Skeletal muscle cell (primary cell): ENCODE measurements around the gene ADARB2.

Source experiments
- DNase-seq: peaks from one replicate; pipeline ENCODE4 v3.0.0-alpha.2; 2010; ENCODE audit warnings: low read depth
- H3K4me3 ChIP-seq: 2 replicates; pipeline ENCODE4 v1.5.1; 2011; ENCODE audit warnings: low read depth, mild to moderate bottlenecking, control low read depth, low read length, moderate library complexity

ADARB2 gene

GRCh38 chr10:1736972-1737221 lies 428 bp downstream of the ADARB2 start:
- H3K4me3 ChIP-seq, result no peak overlapping the region

GRCh38 chr10:1736144-1736971 lies 967 bp downstream of the ADARB2 start:
- DNase-seq, result no peak
- no peak overlapping the region for H3K4me3 ChIP-seq

More at GRCh38 chr10:1736972-1737221, 428 bp downstream of the ADARB2 start:
- no peak for DNase-seq

DNA sequence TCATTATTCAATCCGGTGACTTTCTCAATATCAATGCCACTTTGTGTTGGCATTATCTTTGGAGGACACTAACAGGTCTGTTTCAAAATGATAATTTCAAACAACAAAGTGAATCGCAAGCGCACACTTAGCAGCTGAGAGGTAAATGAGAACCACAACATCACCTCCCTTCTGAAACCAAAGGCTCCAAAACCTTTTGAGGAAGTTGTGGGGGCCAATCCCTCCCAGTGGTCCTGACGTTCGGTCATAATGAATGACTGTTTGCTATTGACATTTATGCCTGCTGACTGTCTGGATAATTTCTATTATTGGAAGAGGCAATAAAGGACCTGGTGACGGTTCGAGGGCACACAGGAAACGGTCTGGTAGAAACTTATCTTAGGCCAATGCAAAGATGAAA lies 1.8 kb downstream of the ADARB2 start:
- DNase-seq, result no peak
- no peak overlapping the region for H3K4me3 ChIP-seq

DNA sequence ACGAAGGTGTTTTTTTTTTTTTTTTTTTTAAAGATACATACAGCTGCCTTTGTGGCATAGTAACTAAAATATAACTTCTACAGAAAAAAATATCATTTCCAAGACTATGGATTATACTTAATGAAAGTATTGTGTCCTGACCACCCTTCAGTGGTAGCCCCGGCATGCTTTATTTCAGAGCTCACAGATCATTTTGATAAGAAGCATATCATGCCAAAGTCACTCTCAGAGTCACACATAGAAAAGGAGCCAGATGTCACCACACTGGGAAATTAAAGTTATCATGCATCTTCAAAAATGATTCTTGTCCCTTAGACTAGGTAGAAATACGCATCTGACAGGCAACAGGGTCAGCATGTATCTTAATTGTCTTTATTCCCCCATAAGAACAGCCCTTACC lies 3.0 kb downstream of the ADARB2 start:
- no peak overlapping the region for H3K4me3 ChIP-seq
- DNase-seq, result no peak

GRCh38 chr10:1733720-1734119 lies 3.6 kb downstream of the ADARB2 start:
- H3K4me3 ChIP-seq, result no peak overlapping the region
- no peak for DNase-seq

GRCh38 chr10:1732564-1732996 lies 4.7 kb downstream of the ADARB2 start:
- DNase-seq, result no peak

GRCh38 chr10:1731592-1731991 lies 5.7 kb downstream of the ADARB2 start:
- H3K4me3 ChIP-seq, result no peak overlapping the region
- DNase-seq, result no peak

More at GRCh38 chr10:1732564-1732996, 4.7 kb downstream of the ADARB2 start:
- H3K4me3 ChIP-seq, result no peak overlapping the region

DNA sequence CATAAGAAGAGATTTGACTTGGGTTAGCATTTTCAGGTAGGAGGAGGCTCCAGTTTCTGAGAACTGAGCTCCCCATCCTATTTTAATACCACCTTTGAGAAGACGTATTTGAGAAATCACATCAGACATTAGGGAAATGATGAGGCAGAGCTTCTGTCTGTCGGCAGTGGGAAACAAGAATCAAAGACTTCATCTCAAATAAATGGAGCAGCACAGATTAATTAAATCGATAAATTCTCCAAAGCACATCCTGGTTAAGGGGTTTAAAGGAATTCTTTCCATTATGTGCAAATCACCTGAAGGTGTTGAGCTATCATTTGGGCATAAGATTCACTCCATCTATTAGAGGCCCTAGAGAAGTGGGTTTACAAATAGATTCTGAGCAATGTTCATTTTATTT lies 7.6 kb downstream of the ADARB2 start:
- no peak overlapping the region for H3K4me3 ChIP-seq
- no peak for DNase-seq

DNA sequence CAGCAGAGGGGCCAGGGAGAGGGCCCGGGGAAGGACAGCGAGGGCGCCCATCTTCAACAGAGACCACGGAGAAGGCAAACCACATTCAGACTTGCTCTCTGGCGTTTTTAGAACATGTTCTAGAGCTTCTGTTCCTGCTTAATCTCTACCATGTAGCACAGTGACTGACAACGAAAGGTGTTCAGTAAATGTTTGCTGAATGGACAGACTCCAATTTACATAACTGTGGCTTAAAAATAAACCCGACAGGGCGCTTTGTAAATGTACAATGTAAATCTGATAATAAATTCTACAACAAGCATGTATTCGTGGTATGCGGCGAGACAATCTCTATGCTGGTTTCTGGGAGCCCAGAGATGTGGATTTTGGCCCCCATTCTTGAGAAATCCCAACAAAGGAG lies 10.5 kb downstream of the ADARB2 start:
- DNase-seq, result no peak
- H3K4me3 ChIP-seq, result no peak overlapping the region

DNA sequence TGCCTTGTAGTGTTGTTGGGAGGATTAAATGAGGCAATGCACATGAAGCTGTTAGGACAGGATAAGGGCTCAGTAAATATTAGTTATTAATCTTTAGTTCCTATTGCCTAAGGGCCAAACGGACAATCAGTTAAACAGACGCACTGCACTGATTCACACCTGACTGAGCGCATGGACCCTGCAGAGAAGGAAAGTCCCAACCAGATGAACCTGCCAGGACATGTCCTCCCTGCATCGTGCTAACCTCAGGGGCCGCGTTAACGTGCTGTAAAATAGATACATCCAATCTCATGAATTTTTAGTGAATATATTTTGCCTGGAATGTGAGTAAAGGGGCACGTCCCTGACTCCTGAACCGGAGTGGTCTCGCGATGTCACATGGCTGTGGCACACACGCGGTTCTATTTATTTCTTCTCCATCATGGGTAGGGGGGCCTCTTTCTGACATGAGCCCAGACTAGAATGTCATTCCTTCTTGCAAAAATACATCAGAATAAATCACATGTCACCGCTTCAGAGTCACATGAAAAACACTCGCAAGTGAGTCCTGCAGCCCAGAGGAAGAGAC lies 12.3 kb downstream of the ADARB2 start:
- no peak overlapping the region for H3K4me3 ChIP-seq
- DNase-seq, result no peak

- DNase-seq, result no peak
- no peak overlapping the region for H3K4me3 ChIP-seq
These were observed 20.5 kb downstream of the ADARB2 start for GRCh38 chr10:1716839-1717238.

- H3K4me3 ChIP-seq, result no peak overlapping the region
- no peak for DNase-seq
These were observed 21.5 kb downstream of the ADARB2 start for GRCh38 chr10:1715821-1716220.

- no peak overlapping the region for H3K4me3 ChIP-seq
- DNase-seq, result no peak
These were observed 24.2 kb downstream of the ADARB2 start for GRCh38 chr10:1712944-1713671.

DNA sequence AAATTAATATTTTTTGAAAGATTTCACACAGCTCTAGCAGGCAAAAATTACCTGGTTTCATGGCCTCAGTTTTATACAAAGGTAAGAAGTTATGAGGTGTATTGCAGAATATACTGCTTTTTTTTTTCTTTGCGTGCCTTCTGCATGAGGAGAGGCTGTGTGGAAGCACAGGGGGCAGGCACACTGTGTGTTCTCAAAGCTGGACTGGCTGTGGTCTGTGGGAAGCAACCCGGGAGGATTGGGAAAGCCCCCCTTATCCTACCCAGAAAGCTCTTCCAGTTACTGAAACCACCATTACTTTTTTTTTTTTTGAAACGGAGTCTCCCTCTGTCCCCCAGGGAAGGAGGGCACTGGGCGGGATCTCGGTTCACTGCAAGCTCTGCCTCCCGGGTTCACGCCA lies 25.0 kb downstream of the ADARB2 start:
- H3K4me3 ChIP-seq, result no peak overlapping the region
- no peak for DNase-seq

DNA sequence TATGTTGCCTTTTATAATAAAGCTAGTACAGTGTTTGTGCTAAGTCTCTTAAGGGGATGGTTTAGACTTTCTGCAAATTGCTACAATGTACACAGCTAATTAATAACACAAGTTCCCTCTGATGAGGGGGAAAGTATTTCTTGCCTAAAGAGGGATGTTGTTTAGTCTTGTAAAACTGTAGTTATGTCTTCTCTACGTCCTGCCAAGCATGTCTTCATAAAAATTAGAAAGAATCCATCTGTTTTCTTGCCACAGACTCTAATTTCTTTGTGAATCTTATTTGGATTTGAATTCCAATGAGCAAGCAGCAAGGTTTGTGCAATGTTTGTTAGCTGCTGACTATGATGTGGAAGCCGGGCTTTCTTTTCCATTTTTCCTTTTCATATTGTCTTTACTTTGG lies 28.2 kb downstream of the ADARB2 start:
- no peak overlapping the region for H3K4me3 ChIP-seq
- DNase-seq, result no peak

- H3K4me3 ChIP-seq, result no peak overlapping the region
- DNase-seq, result no peak
These were observed 28.6 kb downstream of the ADARB2 start for GRCh38 chr10:1708746-1709145.

- no peak for DNase-seq
These were observed 30.6 kb downstream of the ADARB2 start for GRCh38 chr10:1706711-1707110.

GRCh38 chr10:1706256-1706655 lies 31.1 kb downstream of the ADARB2 start:
- H3K4me3 ChIP-seq, result no peak overlapping the region
- no peak for DNase-seq

More at GRCh38 chr10:1706711-1707110, 30.6 kb downstream of the ADARB2 start:
- no peak overlapping the region for H3K4me3 ChIP-seq

- no peak overlapping the region for H3K4me3 ChIP-seq
These were observed 39.1 kb downstream of the ADARB2 start for GRCh38 chr10:1698185-1698584.

GRCh38 chr10:1696106-1696505 lies 41.2 kb downstream of the ADARB2 start:
- H3K4me3 ChIP-seq, result no peak overlapping the region
- DNase-seq, result no peak

More at GRCh38 chr10:1698185-1698584, 39.1 kb downstream of the ADARB2 start:
- no peak for DNase-seq

DNA sequence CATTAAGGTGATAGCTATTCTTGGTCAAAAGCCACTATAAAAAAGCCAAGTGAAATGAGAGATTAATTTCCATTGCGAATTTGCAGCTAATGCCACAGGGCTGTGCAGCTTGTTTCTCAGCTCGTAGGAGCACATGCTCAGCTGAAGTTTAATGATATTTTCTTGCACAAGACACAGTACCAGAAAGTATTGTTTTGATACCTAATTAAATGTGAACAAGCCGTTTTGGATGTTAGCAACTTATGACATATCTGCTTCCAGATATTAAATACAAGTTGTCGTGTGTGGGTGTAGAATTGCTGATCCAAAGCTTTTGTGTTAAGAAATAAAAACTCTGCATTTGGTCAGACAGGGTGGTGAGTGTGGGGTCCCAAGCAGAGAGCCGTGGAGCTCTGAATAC lies 47.2 kb downstream of the ADARB2 start:
- no peak for DNase-seq

More for the DNA sequence above, 47.2 kb downstream of the ADARB2 start:
- no peak overlapping the region for H3K4me3 ChIP-seq
